ENCODE results near the gene C6orf141.
"Not testable (repeated sequence)": the region's sequence is repeated elsewhere in the genome, so short reads cannot be mapped to it uniquely, and the experiment has no call there.

Gene C6orf141

DNA sequence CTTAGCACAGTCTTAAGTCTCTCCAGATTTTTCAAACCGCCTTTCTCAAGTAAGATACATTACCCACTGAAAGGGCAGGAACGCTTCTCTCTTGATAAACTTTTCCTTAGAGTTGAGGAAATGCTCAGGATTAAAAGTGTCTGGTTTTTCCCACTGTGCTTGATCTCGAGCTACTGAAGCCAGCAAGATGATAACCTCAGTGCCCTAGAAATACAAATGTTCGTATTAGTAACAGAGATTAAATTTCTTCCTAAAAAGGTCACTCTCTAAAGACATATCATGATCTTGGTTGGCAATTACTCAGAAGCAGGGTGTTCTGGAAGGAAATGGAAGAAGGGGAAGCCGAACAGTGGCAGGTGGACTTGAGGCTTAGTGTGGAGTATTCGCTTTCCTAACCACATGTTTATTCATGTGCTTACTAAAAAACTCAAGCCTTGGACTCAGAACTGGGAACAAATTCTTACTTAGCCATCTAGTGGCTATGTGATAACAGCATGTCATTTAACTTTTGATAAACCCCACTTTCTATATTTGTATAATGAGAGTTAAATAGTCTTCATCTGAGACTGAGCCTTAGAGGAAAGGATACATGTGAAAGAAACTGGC is 20.1 kb downstream of the C6orf141 start:
- DNase-seq, result no peak

DNA sequence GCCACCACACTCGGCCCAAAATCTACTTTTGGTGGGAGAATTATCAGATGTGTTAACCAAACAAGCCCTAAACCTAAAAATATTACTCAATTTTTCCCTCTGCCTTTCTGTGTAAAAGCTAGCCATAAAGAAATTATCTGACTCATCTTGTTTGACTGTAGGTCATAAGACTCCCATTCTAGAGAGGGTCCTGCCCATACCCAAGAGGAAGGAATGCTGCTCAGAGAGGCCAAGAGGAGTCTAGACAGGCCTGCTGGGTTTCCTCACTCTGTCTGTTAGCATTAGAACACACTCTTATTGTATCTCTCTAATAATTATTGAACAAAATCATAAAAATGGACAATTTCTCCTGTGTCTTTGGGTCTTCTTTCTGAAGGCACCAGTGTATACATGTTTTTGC is 26.1 kb downstream of the C6orf141 start:
- no peak for DNase-seq

DNA sequence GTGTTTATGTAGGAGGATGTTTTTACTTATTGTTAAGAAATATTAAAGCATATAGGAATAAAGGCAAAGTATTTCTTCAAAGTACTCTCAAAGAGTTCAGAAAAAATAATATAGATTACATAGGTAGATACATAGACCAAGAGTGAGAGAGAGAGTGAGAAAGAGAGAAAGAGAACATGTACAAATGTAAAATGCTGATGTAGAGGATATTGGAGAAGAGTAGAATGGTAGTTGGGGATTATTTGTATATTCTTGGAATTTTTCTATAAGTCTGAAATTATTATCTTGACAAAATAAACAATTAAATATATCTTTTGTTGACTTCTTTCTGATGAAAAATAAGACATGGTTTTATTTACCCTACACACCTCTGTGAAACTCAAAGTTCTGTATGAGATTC is 29.2 kb downstream of the C6orf141 start:
- no peak for DNase-seq

DNA sequence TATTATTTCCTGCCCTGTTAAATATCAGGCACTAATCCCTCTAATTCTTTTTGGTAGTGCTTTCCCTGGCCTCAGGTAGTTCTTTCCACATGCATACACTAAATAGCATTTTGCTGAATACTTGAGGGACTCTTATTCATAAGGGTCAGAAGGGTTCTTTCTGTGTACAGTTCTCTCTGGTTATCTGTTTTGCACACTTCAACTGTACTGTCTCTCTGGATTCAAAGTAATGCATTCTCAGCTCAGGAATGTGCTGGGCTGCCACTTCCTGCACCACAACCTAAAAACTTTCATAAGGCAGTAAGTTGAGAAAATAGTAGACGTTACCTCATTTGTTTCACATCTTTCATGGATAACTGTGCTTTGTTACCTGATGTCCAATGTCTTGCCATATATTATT is 32.1 kb downstream of the C6orf141 start:
- DNase-seq, result no peak

DNA sequence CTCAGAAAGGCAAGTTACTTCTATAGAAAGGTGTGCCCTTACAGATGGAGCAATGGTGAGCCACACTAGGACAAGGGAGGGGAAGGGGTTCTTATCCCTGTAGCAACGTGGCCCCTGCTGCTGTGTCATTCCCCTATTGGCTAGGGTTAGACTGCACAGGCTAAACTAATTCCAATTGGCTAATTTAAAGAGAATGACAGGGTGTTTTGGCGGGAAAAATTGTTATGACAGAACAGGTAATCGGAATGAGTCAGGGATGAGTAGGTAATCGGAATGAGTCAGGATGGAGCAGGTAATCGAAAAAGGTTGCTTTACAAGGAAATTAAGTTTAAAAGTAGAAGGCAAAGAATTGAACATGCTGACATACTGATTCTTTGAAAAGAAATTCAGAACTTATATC is 36.8 kb downstream of the C6orf141 start:
- DNase-seq, result not testable (repeated sequence)
